Uterus (tissue), 2 donors: Measurements from ENCODE around the gene CD4.

ENCODE experiments used
- POLR2A ChIP-seq, 2 donors: fragments of 450-650 bp; IDR thresholded peaks; one replicate each; pipeline ENCODE4 v1.6.1; 2016; ENCODE audit warnings: antibody characterized with exemption in 2 of 2, mild to moderate bottlenecking in 1 of 2, moderate library complexity in 1 of 2
- TF ChIP-seq, protein P1 (sequence below), 4 experiments: fragments of 200-600 bp in 2 of 4; fragments of 450-650 bp in 2 of 4; sonication (generic) in 2 of 4; IDR thresholded peaks; one replicate each; pipeline ENCODE4 v1.5.1; 2016 to 2019; ENCODE audit warnings: antibody characterized with exemption in 4 of 4, mild to moderate bottlenecking in 2 of 4, moderate library complexity in 1 of 4

DNA sequence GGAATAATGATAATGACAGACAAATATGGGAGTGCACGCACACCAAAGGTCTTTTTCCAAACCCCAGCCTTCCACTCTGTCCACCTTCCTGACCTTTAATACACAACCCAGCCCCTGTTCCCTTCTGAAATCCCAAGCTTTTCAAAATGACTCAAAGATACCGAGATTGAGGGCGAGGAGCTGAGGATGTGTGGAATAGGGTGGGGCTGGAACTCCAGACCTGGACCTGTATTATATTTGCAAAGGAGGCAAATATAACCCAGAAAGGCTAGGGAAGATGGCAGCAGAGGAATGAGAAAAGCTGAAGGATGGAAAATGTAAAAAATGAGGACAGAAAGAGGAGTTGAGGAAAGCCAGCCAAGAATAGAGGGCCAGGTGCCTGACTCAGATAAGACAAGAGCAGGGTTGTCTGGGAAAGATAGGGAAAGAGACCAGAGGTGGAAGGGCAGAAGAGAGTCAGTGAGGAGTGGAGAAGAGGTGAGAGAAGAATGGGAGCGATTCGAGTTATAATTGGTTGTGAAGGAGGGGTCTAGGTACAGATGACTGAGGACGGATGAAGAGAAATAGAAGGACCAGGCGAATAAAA lies 24.2 kb upstream of the CD4 start:
- no peak for TF ChIP-seq POLR2A (IDR thresholded peaks at IDR 0.05)
- TF ChIP-seq, protein P1, sequence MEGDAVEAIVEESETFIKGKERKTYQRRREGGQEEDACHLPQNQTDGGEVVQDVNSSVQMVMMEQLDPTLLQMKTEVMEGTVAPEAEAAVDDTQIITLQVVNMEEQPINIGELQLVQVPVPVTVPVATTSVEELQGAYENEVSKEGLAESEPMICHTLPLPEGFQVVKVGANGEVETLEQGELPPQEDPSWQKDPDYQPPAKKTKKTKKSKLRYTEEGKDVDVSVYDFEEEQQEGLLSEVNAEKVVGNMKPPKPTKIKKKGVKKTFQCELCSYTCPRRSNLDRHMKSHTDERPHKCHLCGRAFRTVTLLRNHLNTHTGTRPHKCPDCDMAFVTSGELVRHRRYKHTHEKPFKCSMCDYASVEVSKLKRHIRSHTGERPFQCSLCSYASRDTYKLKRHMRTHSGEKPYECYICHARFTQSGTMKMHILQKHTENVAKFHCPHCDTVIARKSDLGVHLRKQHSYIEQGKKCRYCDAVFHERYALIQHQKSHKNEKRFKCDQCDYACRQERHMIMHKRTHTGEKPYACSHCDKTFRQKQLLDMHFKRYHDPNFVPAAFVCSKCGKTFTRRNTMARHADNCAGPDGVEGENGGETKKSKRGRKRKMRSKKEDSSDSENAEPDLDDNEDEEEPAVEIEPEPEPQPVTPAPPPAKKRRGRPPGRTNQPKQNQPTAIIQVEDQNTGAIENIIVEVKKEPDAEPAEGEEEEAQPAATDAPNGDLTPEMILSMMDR (IDR thresholded peaks at IDR 0.05): no peak
